ENCODE results near the gene CANX. TPM values are rescaled to one million over a fixed set of nuclear protein-coding genes. Genes with fewer than 3 reads are reported as not detected.

Gene CANX
- total and polyA plus RNA-seq, 2 donors (not counting 3 experiments of a cell fraction or from before 2014, with no cell fraction given) = 193 to 986 TPM

GRCh38 chr5:179776411-179776938, 77.7 kb downstream of the CANX start:
- intact Hi-C loops (cut with micrococcal nuclease) (no loop called here), dilution Hi-C loops (cut with MboI; ENCODE audit: extremely low pct_ligation_motif_present, low sequenced_read_pairs) (no loop called here)
- peaks cover 6 to 28% of the 10 kb centered on the region in 2 experiments for H3K36me3 ChIP-seq (ENCODE audit: control insufficient read depth in 2 of 2, extremely low read depth in 1 of 2, insufficient read depth in 2 of 2, low read length in 2 of 2)
- H3K4me2 ChIP-seq (ENCODE audit: insufficient read depth, low read length) = no peak overlapping the region
- no peak overlapping the region for H2AFZ ChIP-seq (ENCODE audit: low read depth, low read length)
- H3K4me1 ChIP-seq (ENCODE audit: control insufficient read depth, extremely low read depth, insufficient read depth, low read length) = peaks cover 14% of the 10 kb centered on the region
- H3K9ac ChIP-seq (replicated peaks; ENCODE audit: extremely low read depth, insufficient read depth, low read length) = no peak overlapping the region
- ChIA-PET CTCF (interaction anchor here (0.8 to 4.8 kb wide), 4 partner anchors 9 to 20 kb away, joined by 3 to 22 read pairs (median 6); partner anchors contain the start of gene LTC4S), POLR2A (no interaction called here)
- H3K9me1 ChIP-seq (replicated peaks; ENCODE audit: control insufficient read depth, extremely low read depth, insufficient read depth, low read length) = no peaks in the 10 kb centered on the region
- no peak overlapping the region for H3K4me3 ChIP-seq (replicated peaks in 1 of 3; ENCODE audit: insufficient read depth in 1 of 3, low read depth in 1 of 3, low read length in 3 of 3)
- BruUV-seq (replicated peaks) = TSS peak; percentile 20
- H3K79me2 ChIP-seq (ENCODE audit: control insufficient read depth, insufficient read depth, low read length) = no peaks in the 10 kb centered on the region
- H3K27me3 ChIP-seq (ENCODE audit: control insufficient read depth in 2 of 2, insufficient read depth in 2 of 2, low read length in 2 of 2) = no peaks in the 10 kb centered on the region
- no peak overlapping the region for H3K27ac ChIP-seq (ENCODE audit: insufficient read depth, low read depth, low read length)
- H3K9me3 ChIP-seq (replicated peaks; ENCODE audit: control insufficient read depth, insufficient read depth, low read length) = no peaks in the 10 kb centered on the region
- DNase-seq (ENCODE audit: low read depth, low spot score) = no peak
- no peak for FAIRE-seq
- TF ChIP-seq GATA2 (IDR thresholded peaks at IDR 0.05; ENCODE audit: insufficient read depth, insufficient read length, low read depth, low read length) (no peak), JUN (IDR thresholded peaks at IDR 0.05; ENCODE audit: borderline replicate concordance, insufficient read depth, insufficient read length, low read depth) (no peak), POLR2A (IDR thresholded peaks at IDR 0.05; ENCODE audit: low read depth, low read length) (no peak), CTCF (IDR thresholded peaks at IDR 0.05; ENCODE audit: extremely low read depth in 1 of 2, insufficient read depth in 1 of 2, low read depth in 1 of 2, low read length in 2 of 2) (no peak), MAX (IDR thresholded peaks at IDR 0.05; ENCODE audit: insufficient read depth, insufficient read length) (no peak), POLR2AphosphoS5 (IDR thresholded peaks at IDR 0.05; ENCODE audit: insufficient read depth, low read depth, low read length) (no peak), MYC (IDR thresholded peaks at IDR 0.05; ENCODE audit: low read depth, low read length) (no peak), FOS (IDR thresholded peaks at IDR 0.05; ENCODE audit: borderline replicate concordance, insufficient read depth, low read length) (no peak), EZH2 (IDR thresholded peaks at IDR 0.05; ENCODE audit: borderline replicate concordance, low read depth, low read length, severe bottlenecking) (no peak)
- H4K20me1 ChIP-seq (replicated peaks; ENCODE audit: control insufficient read depth, extremely low read depth, insufficient read depth, low read length) = no peaks in the 10 kb centered on the region

All from endothelial cell of umbilical vein (primary cell).